H1 (cell line): ENCODE data around the gene PTH1R.

Experiments used
- HDAC2 ChIP-seq, 2 experiments: fragments of 300-600 bp in 1 of 2; sonication (generic) in 1 of 2; IDR thresholded peaks; 2 replicates each; pipeline ENCODE4 v1.6.1; 2011 to 2012; ENCODE audit warnings: low read depth in 2 of 2, low read length in 2 of 2, mild to moderate bottlenecking in 2 of 2, moderate library complexity in 2 of 2, borderline replicate concordance in 1 of 2, inconsistent platforms in 1 of 2
- JUND ChIP-seq: IDR thresholded peaks from 2 replicates; pipeline ENCODE4 v1.6.1; 2011; ENCODE audit warnings: mild to moderate bottlenecking, improper control_type of control experiment, low read length
- MAFK ChIP-seq: IDR thresholded peaks from 2 replicates; pipeline ENCODE4 v1.6.1; 2012; ENCODE audit warnings: low read depth, mild to moderate bottlenecking, improper control_type of control experiment, low read length
- POLR2A ChIP-seq, 2 experiments: IDR thresholded peaks; 1 replicate in 1 of 2; 2 replicates in 1 of 2; pipeline ENCODE4 v1.6.1; 2011; ENCODE audit warnings: low read depth in 2 of 2, low read length in 2 of 2, mild to moderate bottlenecking in 2 of 2; ENCODE audit errors: control extremely low read depth in 1 of 2
- POLR2AphosphoS5 ChIP-seq: IDR thresholded peaks from 2 replicates; pipeline ENCODE4 v1.6.1; 2011; ENCODE audit warnings: low read depth, low read length
- YY1 ChIP-seq: IDR thresholded peaks from 2 replicates; pipeline ENCODE4 v1.6.1; 2011; ENCODE audit warnings: low read depth, mild to moderate bottlenecking, low read length
- TF ChIP-seq, protein P1 (sequence below), 3 experiments: IDR thresholded peaks; 1 replicate in 2 of 3; 2 replicates in 1 of 3; pipeline versions ENCODE4 v1.5.1 to v1.6.1; 2011; ENCODE audit warnings: low read length in 3 of 3, mild to moderate bottlenecking in 3 of 3, inconsistent platforms in 2 of 3, low read depth in 1 of 3, moderate library complexity in 1 of 3; ENCODE audit not compliant: insufficient read depth in 1 of 3; ENCODE audit errors: control extremely low read depth in 1 of 3
- TF ChIP-seq, protein P2 (sequence below): IDR thresholded peaks from 2 replicates; pipeline ENCODE4 v1.6.1; 2012; ENCODE audit warnings: inconsistent platforms

DNA sequence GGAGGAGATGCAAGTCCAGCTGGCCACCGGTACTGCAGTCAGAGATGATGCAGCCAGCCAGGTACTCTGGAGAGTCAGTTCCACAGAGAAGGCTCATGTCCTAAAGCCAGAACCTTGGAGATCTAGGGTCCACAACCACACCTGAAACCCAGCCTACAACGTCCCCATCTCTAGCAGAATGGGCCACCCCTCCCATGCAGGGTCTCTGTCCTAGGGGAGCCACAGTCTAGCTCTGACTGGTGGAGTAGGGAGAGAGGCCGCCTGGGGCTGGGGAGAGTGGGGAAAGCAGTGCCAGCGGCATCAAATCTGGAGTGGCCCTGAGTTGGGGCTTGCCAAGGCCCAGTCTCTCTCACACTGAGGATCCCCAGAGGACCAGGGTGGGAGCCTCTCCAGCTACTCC lies 43.5 kb downstream of the PTH1R start:
- TF ChIP-seq MAFK: no peak
- no peak for TF ChIP-seq HDAC2 (IDR thresholded peaks at IDR 0.05; ENCODE audit: borderline replicate concordance in 1 of 2, low read depth in 2 of 2, low read length in 2 of 2)
- TF ChIP-seq, protein P1, sequence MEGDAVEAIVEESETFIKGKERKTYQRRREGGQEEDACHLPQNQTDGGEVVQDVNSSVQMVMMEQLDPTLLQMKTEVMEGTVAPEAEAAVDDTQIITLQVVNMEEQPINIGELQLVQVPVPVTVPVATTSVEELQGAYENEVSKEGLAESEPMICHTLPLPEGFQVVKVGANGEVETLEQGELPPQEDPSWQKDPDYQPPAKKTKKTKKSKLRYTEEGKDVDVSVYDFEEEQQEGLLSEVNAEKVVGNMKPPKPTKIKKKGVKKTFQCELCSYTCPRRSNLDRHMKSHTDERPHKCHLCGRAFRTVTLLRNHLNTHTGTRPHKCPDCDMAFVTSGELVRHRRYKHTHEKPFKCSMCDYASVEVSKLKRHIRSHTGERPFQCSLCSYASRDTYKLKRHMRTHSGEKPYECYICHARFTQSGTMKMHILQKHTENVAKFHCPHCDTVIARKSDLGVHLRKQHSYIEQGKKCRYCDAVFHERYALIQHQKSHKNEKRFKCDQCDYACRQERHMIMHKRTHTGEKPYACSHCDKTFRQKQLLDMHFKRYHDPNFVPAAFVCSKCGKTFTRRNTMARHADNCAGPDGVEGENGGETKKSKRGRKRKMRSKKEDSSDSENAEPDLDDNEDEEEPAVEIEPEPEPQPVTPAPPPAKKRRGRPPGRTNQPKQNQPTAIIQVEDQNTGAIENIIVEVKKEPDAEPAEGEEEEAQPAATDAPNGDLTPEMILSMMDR (IDR thresholded peaks at IDR 0.05; ENCODE audit: control extremely low read depth in 1 of 3, insufficient read depth in 1 of 3, low read depth in 1 of 3, low read length in 3 of 3): no peak
- TF ChIP-seq POLR2AphosphoS5: no peak
- TF ChIP-seq JUND: no peak
- TF ChIP-seq YY1: no peak
- no peak for TF ChIP-seq POLR2A (IDR thresholded peaks at IDR 0.05; ENCODE audit: control extremely low read depth in 1 of 2, low read depth in 2 of 2, low read length in 2 of 2)
- TF ChIP-seq, protein P2, sequence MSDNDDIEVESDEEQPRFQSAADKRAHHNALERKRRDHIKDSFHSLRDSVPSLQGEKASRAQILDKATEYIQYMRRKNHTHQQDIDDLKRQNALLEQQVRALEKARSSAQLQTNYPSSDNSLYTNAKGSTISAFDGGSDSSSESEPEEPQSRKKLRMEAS: no peak
